ENCODE results near the gene RAB8A.

The RAB8A gene

DNA sequence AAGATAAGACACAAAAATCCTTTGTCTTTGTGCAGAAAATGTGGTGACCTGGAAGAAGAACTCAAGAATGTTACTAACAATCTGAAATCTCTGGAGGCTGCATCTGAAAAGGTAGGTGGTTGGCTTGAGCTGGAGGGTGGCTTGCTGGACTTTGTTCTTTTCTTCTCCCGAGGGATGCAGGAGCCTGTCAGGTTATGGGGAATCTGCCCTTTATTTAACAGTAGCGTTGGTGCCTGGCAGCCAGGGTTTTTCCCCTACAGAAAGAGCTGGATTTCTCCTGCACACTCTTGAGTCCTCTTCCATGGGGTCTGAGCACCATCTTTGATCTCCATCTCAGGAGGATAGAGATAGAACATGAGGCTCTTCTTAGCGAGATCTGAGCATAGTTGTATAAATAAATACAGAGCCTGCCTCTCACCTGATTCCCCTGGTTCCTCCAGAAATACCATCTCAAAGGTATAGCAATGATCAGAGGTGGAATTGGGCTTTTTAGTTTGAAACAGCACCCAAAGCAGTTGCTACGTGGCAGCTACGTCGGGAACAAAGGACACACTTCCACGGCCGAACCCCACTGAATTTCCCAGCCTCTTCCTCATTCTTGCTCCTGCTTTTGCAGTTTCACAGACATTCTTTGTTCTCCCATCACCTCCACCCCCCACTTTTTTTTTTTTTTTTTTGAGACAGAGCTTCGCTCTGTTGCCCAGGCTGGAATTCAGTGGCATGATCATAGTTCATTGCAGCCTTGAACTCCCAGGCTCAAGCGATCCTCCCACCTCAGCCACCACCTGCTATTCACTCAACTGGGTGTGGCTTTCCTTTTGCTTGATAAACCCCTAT is 22.5 kb upstream of the RAB8A start:
- DNase-seq (ENCODE audit: low read depth) = no peak
- TF ChIP-seq, protein P1, sequence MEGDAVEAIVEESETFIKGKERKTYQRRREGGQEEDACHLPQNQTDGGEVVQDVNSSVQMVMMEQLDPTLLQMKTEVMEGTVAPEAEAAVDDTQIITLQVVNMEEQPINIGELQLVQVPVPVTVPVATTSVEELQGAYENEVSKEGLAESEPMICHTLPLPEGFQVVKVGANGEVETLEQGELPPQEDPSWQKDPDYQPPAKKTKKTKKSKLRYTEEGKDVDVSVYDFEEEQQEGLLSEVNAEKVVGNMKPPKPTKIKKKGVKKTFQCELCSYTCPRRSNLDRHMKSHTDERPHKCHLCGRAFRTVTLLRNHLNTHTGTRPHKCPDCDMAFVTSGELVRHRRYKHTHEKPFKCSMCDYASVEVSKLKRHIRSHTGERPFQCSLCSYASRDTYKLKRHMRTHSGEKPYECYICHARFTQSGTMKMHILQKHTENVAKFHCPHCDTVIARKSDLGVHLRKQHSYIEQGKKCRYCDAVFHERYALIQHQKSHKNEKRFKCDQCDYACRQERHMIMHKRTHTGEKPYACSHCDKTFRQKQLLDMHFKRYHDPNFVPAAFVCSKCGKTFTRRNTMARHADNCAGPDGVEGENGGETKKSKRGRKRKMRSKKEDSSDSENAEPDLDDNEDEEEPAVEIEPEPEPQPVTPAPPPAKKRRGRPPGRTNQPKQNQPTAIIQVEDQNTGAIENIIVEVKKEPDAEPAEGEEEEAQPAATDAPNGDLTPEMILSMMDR (IDR thresholded peaks at IDR 0.05; ENCODE audit: low read length, missing control alignments) = no peak
- no peak overlapping the region for H3K4me3 ChIP-seq (replicated peaks; ENCODE audit: low read depth, low read length)

DNA sequence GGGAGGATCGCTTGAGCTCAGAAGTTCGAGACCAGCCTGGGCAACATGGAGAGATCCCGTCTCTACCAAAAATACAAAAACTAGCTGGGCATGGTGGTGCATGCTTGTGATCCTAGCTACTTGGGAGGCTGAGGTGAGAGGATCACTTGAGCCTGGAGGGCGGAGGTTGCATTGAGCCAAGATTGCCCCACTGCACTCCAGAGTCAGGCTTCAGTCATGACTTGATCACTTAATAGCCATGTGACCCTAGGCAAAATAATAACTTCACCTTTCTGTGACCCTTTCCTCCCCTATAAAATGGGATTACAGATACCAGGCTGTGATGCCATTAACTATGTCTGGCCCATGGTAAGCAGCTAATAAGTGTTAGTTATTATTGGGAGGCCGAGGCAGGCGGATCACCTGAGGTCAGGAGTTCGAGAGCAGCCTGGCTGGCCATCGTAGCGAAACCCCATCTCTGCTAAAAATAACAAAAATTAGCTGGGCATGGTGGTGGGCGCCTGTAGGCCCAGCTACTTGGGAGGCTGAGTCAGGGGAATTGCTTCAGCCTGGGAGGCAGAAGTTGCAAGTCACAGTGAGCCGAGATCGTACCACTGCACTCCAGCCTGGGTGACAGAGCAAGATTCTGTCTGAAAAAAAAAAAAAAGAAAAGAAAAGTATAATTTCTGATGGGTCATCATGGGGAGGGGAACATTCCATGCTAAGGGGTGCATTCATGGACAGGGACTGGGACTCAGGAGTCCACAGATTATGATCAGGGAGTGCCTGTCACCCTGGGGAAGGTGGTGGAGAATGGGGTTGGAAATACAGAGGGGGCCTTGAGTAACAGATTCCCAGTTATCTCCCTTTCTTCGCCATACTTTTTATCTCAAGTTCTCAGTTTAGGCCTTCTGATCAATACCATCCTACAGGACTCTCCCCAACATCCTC is 19.9 kb upstream of the RAB8A start:
- H3K4me3 ChIP-seq (replicated peaks; ENCODE audit: low read depth, low read length) = no peak overlapping the region
- TF ChIP-seq, protein P1 (IDR thresholded peaks at IDR 0.05; ENCODE audit: low read length, missing control alignments) = no peak
- no peak for DNase-seq (ENCODE audit: low read depth)

DNA sequence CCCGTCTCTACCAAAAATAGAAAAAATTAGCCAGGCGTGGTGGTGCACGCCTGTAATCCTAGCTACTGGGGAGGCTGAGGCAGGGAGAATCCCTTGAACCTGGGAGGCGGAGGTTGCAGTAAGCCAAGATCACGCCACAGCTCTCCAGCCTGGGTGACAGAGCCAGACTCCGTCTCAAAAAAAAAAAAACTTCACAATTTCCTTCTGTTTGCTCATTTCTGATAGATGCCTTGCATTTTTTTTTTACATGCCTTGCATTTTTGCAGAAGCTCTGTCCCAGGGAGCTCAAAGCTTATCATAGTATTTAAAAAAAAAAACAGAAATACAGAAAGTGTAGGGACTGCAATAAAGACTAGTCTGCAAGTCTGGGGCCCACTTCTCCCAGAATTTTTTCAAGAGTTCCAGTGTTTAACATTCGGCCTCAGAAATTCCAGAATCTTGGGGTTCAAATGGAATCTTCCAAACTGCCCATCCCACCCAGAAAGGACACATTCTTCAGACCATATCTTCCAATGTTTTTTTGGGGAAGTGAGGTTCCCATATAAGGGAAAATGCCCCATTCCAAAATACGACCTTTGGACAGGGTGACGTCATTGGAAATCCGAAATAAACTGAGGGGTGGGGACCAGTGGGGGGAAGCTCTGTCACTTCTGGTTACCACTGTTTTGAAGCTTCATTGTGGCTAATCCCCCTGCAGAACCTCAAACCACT is 17.2 kb upstream of the RAB8A start:
- TF ChIP-seq, protein P1 (IDR thresholded peaks at IDR 0.05; ENCODE audit: low read length, missing control alignments) = no peak
- DNase-seq (ENCODE audit: low read depth) = no peak

DNA sequence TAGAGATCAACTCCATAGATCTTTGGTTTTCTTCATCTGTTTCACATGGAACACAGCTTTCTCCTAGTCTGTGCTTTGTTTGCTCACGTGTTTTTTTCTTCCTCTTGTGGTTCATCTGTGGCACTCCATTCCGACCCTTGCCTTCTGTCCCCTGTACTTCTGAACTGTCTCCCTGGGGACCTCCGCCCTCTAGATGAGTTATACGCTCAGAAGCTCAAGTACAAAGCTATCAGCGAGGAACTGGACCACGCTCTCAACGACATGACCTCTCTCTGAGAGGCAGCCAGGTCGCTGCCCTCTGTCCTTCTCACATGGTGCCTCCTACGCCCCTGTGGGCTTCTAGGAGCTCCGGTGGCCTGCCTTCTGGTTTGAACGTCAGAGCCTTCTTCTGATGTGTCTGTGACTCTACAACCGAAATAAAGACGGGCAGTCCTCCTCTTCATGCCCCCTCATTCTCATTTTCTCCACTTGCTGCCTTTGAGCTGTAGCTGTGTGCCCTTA is 16.6 kb upstream of the RAB8A start:
- no peak overlapping the region for H3K4me3 ChIP-seq (replicated peaks; ENCODE audit: low read depth, low read length)
- TF ChIP-seq, protein P1 (IDR thresholded peaks at IDR 0.05; ENCODE audit: low read length, missing control alignments) = no peak
- no peak for DNase-seq (ENCODE audit: low read depth)

More for the DNA sequence above, 17.2 kb upstream of the RAB8A start:
- H3K4me3 ChIP-seq (replicated peaks; ENCODE audit: low read depth, low read length) = no peak overlapping the region

DNA sequence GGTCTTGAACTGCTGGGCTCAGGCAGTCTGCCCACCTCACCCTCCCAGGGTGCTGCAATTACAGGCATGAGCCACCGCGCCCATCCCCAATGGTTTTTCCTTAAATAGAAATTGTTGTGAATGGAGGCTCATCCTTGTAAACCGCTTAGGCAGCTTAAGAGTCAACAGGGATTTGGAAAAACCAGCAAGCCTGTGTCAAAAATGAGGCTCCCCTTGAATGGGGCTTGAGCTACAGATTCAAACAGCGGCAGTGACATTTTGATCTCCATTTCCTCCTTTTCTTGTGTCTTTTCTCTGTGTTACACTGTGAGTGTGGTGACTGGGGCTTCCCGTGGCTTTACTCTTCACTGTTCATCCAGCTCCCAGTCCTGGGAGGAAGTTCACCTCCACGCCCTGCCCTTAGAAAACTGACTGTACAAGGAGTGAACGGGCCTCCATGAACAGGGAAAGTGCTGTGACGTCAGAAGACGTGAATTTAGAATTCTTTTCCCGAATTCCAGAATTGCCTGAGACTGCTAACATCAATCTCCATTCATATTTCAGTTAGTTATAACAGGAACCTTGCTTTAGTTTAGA is 15.3 kb upstream of the RAB8A start:
- no peak overlapping the region for H3K4me3 ChIP-seq (replicated peaks; ENCODE audit: low read depth, low read length)
- TF ChIP-seq, protein P1 (IDR thresholded peaks at IDR 0.05; ENCODE audit: low read length, missing control alignments) = no peak
- DNase-seq (ENCODE audit: low read depth) = no peak

DNA sequence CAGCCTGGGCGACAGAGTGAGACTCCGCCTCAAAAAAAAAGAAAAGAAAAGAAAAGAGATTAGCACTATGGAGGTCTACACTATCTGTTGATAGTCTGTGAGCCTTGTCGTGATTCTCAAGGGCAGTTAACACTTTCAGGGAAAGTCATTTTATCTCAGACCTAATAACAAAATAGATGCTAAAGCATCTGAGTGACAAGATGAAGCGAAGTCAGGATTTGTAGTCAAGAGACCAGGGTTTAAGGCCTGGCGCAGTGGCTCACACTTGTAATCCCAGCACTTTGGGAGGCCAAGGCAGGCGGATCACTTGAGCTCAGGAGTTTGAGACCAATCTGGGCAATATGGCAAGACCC is 13.3 kb upstream of the RAB8A start:
- H3K4me3 ChIP-seq (replicated peaks; ENCODE audit: low read depth, low read length) = no peak overlapping the region
- TF ChIP-seq, protein P1 (IDR thresholded peaks at IDR 0.05; ENCODE audit: low read length, missing control alignments) = no peak
- DNase-seq (ENCODE audit: low read depth) = no peak

All from fibroblast of pulmonary artery (primary cell).